Measurements from ENCODE around the gene GPRC5A.

GPRC5A gene

DNA sequence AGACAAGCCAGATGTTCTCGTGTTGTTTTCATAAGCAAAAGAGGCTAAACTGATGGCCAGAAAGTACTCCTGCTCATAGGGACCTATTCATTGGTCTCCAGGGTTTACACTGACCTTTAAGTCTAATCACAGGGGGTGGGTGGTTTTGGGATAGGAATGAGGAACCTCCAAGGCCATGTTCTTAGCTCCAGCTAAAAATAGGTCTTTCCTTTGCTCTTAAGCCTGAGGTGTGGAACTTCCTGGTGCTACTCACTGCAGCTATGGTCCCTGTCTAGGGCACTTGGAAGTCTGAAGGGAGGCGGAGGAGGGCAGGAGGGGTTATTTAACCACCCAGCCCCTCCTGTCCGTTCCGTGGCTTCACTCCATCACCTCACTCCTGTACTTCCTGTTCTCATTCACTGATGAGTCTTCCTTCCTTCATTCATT lies 18.6 kb downstream of the GPRC5A start:
- no peak for DNase-seq (ENCODE audit: low read depth)

DNA sequence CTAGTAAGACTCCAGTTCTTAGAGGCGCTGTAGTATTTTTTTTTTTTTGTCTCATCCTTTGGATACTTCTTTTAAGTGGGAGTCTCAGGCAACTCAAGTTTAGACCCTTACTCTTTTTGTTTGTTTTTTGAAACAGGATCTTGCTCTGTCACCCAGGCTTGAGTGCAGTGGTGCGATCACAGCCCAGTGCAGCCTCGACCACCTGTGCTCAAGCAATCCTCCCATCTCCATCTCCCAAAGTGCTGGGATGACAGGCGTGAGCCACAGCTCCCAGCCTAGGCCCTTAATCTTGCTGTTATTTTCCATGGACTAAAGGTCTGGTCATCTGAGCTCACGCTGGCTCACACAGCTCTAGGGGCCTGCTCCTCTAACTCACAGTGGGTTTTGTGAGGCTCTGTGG lies 21.3 kb downstream of the GPRC5A start:
- DNase-seq (ENCODE audit: low read depth), result no peak

DNA sequence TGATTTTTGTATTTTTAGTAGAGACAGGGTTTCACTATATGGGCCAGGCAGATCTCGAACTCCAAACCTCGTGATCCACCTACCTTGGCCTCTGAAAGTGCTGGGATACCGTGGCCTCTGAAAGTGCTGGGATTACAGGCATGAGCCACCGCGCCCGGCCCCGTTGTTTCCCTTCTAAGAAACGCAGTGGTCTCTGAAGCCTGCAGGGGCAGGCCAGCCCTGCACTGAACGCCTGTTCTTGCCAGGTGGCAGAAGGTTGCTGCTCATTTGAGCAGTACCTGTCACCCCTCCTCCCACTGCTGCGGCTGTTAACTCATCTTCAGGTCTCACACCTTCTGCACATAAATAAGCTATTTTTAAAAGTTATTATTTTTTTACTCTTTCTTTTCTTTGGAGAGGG lies 24.3 kb downstream of the GPRC5A start:
- DNase-seq (ENCODE audit: low read depth), result no peak

DNA sequence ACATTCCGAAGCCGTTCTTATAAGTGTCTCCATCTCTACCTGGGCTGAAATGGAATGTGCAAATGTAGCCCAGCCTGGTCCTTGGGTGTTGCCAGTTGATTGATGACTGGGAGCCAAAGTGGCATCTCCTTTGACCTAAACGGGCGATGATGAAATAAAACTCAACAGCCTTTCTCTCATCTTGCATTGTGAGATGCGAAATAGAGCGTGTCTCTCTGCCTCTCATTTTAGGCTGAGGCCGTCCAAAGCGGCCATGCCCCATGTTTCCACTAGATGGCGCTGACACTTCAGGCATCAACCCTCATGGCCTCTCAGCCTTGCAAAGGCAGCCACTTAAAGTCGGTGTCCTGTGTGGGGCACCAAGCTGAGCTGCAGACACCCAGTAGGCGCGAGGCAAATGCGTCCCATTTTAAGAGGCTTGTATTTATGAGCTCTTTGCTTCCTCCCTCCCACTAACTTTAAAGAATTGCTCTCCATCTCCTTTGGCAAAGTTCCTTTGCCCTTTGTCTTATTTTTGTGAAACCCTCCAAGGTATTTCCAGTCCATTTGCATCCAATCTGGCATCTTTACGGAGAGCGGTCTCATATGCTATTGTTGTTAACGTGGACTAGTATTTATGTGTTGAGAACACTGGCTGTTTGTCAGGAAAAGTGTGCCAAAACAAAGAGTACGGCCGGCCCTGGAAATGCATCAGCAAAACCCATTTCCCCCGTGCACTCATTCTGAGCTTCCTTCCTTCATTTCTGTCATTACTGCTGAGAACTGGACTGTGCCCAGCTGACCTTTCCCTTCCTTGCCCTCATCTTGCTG lies 25.0 kb downstream of the GPRC5A start:
- DNase-seq (ENCODE audit: low read depth), result peak; percentile 72

DNA sequence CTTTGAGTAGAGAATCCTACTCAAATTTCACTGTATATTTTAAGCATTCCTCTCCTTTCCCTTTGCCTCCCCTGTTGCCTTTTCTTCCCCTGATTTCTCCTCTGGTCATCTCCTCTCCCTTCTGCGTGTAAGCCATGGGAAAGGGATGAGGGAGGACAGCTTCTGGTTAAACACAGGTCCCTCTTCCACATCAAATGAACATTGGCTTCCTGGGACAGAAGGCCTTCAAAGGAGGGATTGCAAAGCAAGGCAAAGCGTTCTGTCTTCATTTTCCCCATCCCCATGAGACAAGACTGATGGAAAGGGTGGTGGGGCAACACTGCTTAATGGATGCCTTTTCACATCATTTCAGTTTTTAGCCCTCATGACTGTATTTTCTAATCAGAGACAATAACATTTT lies 26.2 kb downstream of the GPRC5A start:
- no peak for DNase-seq (ENCODE audit: low read depth)

DNA sequence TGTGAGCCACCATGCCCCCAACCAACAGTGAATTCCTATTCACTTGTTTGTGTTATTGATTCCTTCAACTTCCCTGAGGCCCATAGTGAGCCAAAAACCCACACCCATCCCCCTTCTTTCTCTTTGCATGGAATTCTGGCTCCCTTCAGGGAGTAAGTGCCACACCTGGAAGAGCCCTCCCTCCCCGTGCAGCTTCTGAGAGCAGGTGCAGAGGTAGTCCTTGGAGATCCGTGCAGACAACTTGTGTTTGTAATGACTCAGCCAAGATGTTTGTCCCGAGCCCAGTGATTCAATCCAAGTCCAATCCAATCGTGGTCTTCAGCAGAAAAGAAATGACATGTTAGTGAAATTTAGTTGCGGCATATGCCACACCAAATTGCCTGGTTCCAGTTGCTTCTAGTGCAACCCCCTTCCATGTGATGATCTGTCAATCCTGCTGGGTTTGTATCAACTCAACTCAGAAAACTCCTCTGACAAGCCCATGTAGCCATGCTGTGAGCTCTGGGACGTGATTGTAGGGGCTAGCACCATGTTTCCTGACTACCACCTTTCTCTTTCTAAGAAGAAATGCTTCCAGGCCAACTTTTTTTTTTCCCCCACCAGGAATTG lies 27.5 kb downstream of the GPRC5A start:
- no peak for DNase-seq (ENCODE audit: low read depth)

DNA sequence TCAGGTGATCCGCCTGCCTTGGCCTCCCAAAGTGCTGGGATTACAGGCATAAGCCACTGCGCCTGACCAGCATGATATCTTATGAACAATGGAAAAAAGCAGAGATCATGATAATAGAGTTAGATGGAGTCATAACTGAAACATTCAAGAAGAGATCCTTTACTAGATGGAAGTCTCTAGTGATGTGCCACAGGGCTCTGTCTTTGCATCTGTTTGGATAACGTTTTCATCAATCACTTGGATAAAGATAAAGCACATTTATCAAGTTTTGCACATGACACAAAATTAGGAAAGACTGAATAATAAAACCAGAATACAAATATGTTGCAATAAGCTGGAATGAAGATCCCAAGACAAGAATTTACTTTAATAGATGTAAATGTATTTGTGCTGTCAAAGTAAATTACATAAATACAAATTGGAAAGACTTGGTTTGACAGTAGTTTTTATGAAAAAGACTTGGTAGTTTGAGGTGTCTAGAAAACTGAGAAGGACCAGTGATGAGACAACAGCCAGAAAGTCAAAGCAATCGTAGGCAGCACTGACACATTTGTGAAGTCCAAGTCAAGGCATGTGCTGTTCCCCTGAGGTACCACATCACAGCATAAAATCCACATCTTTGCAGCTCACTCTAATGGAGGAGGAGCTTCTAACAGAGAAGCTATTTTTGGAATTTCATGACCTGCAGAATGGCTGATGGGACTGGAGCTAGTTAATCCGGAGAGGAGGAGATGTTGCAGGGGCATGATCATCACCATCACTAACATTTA lies 28.5 kb downstream of the GPRC5A start:
- DNase-seq (ENCODE audit: low read depth), result no peak

DNA sequence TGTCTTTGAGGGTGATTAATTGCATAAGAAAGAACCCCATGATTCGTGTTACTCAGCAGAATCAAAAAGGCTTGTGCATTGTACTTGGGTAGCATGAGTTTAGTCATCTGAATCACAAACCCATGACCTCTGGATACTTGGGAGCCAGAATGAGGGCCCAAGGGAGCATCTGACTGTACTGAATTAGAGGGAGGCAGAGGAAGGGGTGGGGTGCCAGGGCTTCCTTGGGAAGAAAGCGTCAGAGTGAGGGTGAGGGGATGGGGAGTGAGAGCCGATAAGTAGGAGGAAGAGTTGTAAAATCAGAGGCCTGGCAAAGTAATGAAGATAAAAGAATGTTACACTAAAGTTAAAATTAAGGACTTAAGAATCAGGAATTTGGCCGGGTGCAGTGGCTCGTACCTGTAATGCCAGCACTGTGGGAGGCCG lies 30.8 kb downstream of the GPRC5A start:
- DNase-seq (ENCODE audit: low read depth), result no peak

DNA sequence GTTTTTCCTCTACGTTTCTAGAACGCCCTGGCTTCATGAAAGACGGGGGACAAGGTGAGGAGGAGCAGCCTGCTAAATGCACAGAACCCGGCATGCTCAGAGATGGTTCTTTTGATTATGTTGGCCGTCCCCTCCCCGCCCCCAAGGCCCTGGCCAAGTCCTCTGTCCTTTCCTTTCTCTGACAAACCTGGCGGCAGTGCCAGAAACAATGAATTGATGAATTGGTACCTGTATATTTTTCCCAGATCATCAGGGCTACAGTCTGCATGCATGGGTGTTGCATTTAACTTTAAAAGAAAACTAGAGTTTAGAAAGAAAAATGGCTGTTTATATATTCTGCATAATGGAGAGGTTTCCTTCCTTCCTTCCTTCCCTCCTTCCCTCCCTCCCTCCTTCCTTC lies 31.6 kb downstream of the GPRC5A start:
- DNase-seq (ENCODE audit: low read depth), result no peak

DNA sequence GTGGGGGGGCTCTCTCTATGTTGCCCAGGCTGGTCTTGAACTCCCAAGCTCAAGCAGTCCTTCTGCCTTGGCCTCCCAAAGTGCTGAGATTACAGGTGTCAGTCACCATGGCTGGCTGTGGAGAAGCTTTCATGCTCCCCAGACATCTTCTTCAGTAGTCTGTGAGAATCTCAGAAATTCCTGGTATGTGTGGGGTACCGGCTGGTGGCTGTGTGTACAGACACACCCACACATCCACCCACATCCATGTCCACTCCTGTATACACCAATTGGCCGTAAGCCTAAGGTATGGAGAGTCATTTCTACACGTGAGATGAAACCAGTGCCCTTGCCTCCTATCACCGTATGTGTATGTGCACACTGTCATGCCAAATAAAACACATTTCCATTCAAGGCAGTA lies 32.8 kb downstream of the GPRC5A start:
- no peak for DNase-seq (ENCODE audit: low read depth)

DNA sequence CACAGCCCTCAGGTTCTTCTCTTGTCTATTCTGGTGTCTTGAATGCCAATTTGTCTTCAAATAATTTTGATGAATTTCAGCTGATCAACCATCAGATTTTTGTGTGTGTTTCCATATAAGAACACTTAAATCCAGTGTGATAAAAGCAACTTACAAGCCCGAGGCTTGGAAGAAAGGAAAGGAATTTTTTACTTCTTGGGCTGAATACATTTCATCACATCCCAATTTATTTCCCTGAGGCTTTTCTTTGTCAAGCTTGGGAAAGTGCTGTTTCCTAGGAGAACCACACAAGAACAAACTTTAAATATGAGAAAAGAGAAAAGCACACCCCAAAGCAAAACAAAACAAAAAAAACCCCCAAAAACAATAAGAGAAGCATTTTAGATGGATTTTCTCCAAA lies 34.0 kb downstream of the GPRC5A start:
- no peak for DNase-seq (ENCODE audit: low read depth)

DNA sequence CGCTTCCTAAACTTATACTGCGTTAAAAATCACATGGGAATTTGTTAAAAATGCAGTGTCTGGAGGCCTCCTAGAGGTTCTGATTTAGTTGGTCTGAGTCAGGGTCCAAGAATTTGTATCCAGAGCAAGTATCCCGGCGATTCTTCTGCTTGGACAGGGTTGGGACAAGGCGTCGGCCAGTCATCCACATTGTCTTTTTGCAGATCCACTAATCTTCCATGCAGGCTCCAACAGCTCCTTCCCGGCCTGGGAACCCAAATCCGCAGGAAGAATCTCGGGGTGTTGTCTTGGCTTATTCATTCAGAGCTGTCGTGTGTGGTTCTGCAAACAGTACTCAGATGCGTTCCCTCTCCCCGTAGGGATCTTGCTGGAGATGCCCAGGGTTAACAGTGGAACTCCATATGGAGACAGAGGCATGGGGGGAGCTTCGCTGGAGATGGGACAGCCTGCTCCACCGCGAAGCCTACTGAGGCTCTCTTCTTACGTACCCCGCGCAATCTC lies 35.3 kb downstream of the GPRC5A start:
- no peak for DNase-seq (ENCODE audit: low read depth)

DNA sequence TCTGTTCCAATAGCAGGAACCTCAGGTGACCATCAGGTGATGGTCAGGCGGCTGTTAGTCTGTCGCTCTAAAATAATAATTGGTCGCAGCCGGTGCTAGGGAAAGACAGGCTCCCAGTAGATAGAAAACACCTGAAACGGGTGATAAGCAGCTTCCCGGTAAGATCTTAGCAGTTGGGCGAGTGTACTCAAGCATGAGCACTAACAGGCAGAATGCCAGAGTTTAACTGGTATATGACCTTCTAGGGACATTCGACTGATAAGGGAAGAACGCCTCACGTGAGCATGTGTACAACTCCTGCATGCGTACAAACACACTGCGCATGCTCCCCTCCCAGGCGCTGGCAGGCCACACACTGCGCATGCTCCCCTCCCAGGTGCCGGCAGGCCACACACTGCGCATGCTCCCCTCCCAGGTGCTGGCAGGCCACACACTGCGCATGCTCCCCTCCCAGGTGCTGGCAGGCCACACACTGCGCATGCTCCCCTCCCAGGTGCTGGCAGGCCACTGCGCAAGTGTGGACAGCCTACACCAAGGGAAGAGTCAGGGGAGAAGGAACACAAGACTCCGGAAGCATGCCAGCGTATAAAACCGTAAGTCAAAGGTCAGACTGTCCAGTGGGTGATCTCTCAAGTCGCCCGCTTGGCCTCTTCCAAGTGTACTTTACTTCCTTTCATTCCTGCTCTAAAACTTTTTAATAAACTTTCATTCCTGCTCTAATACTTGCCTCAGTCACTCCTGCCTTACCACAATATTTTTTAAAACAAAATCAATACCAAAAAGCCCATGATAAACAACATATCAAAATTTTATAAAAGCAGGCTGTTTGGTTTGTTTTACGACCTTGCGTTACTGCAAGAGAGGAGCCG lies 36.1 kb downstream of the GPRC5A start:
- no peak for DNase-seq (ENCODE audit: low read depth)

DNA sequence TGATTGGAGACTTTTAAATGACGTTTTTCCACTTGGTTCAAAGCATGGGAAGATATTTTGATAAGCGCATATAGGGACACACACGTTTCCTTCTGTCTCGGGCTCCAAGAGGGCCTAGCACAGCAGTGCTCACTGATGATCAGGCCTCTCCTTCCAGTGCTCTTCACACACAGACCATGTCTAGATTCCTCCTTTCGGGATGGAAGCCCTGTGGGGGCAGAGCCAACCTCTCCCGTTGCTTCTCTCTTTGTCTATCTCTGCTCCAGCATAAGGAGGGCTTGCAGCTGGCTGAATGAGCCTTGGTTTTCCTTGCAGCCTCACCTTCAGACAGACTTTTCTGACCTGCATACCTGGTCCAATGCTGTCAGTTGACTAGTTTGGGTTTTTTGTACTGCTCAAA lies 38.3 kb downstream of the GPRC5A start:
- DNase-seq (ENCODE audit: low read depth), result no peak

DNA sequence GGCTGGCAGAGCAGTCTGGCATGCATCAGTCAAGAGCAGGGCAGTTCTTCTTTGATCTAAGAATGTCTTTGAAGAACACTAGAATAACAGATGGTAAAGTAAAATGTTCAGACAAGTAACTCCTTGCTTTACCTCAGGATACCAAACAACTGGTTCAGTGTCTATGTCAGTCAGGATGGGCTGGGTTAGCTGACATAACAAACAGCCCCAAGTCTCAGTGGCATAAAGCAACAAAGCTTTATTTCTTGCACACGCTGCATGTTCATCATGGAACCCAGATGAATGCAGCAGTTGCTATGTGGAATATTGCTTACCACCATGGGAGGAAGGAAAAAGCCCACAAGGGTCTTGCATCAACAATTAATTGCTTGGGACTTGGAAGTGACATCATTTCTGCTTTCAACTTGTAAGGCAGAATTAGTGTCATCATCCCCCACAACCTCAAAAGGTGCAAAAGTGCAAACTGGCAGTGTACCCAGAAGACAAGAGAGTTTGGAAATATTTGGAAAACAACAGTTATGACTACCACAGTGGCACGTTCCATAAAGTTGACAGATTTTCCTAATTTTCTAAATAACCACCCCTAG lies 39.4 kb downstream of the GPRC5A start:
- no peak for DNase-seq (ENCODE audit: low read depth)

DNA sequence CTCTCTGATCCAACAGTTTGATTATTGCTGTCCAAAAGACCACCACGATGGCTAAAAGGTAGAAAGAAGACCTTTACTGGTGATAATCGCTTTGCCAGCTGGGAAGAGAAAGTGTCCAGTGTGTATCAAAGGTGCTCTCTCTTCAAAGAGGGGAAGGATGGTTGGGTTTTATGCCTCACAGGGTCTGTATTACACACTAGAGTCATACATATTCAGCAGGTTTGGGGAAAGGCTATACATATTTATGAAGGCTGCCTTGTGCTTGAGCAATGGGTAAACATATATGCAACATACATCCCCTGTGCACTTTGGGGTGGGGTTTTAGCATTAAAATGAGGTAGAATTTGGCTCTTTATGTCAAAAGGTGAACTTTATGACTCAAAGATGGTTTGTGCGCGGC lies 42.4 kb downstream of the GPRC5A start:
- no peak for DNase-seq (ENCODE audit: low read depth)

DNA sequence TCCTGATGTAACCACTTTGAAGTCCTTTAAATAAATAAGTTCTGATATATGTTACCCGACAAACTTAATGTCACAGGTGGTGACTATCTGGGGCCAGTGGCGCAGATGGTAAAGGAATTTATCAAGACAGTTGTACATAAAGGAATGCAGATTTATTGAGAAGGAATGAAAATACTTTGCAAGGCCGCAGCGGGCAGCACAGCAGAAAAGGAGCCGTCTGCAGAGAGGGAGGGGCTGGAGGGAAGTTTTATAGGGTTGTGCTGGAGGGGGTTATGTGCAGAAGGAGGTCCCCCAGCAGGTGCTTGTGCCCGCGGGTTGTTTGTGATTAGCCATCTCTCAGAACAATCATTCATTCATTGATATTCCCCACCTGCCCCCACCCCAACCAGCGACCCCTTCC lies 43.2 kb downstream of the GPRC5A start:
- no peak for DNase-seq (ENCODE audit: low read depth)

DNA sequence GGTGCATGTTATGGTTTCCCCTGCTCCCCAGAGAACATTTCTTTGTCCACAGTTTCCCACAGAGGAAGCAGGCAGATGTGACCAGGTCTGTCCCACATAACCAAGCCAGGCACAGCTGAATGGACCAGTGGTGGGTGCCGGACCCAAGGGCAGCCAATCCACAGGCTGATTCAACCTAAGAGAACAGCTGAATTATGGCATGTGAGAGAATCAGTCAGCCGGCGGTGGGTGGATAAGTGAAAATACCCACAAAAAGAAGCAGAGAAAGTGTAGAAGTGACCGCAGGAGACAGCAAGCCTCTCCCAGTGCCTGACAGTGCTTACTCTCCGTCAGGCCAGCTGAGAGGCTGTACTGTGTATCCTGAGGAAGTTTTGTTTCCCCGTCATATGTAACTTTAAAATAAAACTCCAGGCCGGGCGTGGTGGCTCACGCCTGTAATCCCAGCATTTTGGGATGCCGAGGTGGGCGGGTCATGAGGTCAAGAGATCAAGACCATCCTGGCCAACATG lies 45.7 kb downstream of the GPRC5A start:
- no peak for DNase-seq (ENCODE audit: low read depth)

DNA sequence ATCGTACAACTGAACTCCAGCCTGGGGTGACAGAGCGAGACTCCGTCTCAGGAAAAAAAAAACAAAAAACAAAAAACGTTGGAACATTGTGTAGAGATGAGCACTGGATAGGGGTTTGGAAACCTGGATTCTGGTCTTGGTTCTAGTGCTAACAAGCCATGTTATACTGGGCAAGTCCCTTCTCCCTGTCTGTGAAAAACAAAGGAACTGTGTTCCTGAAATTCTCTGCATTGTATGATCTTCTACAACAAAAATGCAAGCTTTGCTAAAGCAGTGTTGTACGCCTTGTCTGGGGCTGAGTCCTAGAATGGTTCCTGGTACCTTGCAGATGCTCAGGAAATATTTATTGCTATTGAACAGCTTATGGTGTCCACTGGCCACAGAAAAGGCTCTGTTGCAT lies 47.2 kb downstream of the GPRC5A start:
- no peak for DNase-seq (ENCODE audit: low read depth)

DNA sequence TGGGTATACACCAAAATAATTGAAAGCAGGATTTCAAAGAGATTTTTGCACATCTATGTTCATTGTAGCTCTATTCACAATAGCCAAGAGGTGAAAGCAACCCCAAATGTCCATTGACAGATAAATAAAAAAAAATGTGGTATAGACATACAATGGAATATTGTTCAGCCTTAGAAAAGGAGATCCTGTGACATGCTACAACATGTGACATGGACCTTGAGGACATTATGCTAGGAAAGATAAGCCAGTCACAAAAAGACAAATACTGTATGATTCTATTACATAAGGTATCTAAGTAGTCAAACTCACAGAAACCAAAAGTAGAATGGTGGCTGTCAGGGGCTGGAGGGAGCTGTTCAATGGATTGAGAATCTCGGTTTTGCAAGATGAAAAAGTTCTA lies 48.5 kb downstream of the GPRC5A start:
- no peak for DNase-seq (ENCODE audit: low read depth)

Data from stimulated activated CD8-positive, alpha-beta memory T cell treated with anti-CD3 and anti-CD28 coated beads, Interleukin-7, amount 100 ng/mL, for 24 hours (primary cell).